ENCODE measurements around the gene CHN1. TPM values are rescaled to one million over a fixed set of nuclear protein-coding genes. Genes with fewer than 3 reads are reported as not detected.

CHN1 gene
- total RNA-seq, 4 donors from 2014 or later: 2.7 to 6.1 (median 3.4) TPM

GRCh38 chr2:174821628-174822027 lies 183.6 kb downstream of the CHN1 start:
- intact Hi-C loops (cut with DNase I; ENCODE audit: low total_unique reads): no loop called here
- DNase-seq (ENCODE audit: low spot score in 2 of 2): no peak
- TF ChIP-seq CTCF (IDR thresholded peaks at IDR 0.05): no peak
- no peak for TF ChIP-seq POLR2A (IDR thresholded peaks at IDR 0.05)
- no peak overlapping the region for H3K4me3 ChIP-seq (ENCODE audit: low read depth, poor library complexity, severe bottlenecking)
- 87 to 90% methylated on average over 4 of the region's 4 CpGs for WGBS, 2 donors

GRCh38 chr2:174820361-174820760 lies 184.8 kb downstream of the CHN1 start:
- intact Hi-C loops (cut with DNase I; ENCODE audit: low total_unique reads): no loop called here
- WGBS, 2 donors: 81 to 95% methylated on average over 6 of the region's 6 CpGs
- no peak overlapping the region for H3K4me3 ChIP-seq (ENCODE audit: low read depth, poor library complexity, severe bottlenecking)
- no peak for TF ChIP-seq CTCF (IDR thresholded peaks at IDR 0.05)
- TF ChIP-seq POLR2A (IDR thresholded peaks at IDR 0.05): no peak
- DNase-seq (ENCODE audit: low spot score in 2 of 2): no peak

GRCh38 chr2:174815526-174815925 lies 189.7 kb downstream of the CHN1 start:
- no peak for TF ChIP-seq CTCF (IDR thresholded peaks at IDR 0.05)
- TF ChIP-seq POLR2A (IDR thresholded peaks at IDR 0.05): no peak
- intact Hi-C loops (cut with DNase I; ENCODE audit: low total_unique reads): no loop called here
- H3K4me3 ChIP-seq (ENCODE audit: low read depth, poor library complexity, severe bottlenecking): no peak overlapping the region
- DNase-seq (ENCODE audit: low spot score in 2 of 2): no peak
- WGBS, 2 donors: 37 to 56% methylated on average over 2 of the region's 2 CpGs

- 93 to 95% methylated on average over 7 of the region's 7 CpGs for WGBS, 2 donors
- intact Hi-C loops (cut with DNase I; ENCODE audit: low total_unique reads): no loop called here
- no peak for TF ChIP-seq POLR2A (IDR thresholded peaks at IDR 0.05)
- TF ChIP-seq CTCF (IDR thresholded peaks at IDR 0.05): no peak
These were observed 193.1 kb downstream of the CHN1 start for GRCh38 chr2:174812037-174812436.

GRCh38 chr2:174807931-174808330 lies 197.2 kb downstream of the CHN1 start:
- no peak for DNase-seq (ENCODE audit: low spot score in 2 of 2)
- intact Hi-C loops (cut with DNase I; ENCODE audit: low total_unique reads): no loop called here
- TF ChIP-seq CTCF (IDR thresholded peaks at IDR 0.05) (no peak), POLR2A (IDR thresholded peaks at IDR 0.05) (no peak)
- H3K4me3 ChIP-seq (ENCODE audit: low read depth, poor library complexity, severe bottlenecking): no peak overlapping the region
- 68 to 69% methylated on average over 1 of the region's 1 CpG for WGBS, 2 donors

More at GRCh38 chr2:174812037-174812436, 193.1 kb downstream of the CHN1 start:
- H3K4me3 ChIP-seq (ENCODE audit: low read depth, poor library complexity, severe bottlenecking): no peak overlapping the region
- no peak for DNase-seq (ENCODE audit: low spot score in 2 of 2)

- DNase-seq (ENCODE audit: low spot score in 2 of 2): no peak
- TF ChIP-seq POLR2A (IDR thresholded peaks at IDR 0.05): no peak
- WGBS, 2 donors: 79 to 80% methylated on average over 1 of the region's 1 CpG
- H3K4me3 ChIP-seq (ENCODE audit: low read depth, poor library complexity, severe bottlenecking): no peak overlapping the region
- intact Hi-C loops (cut with DNase I; ENCODE audit: low total_unique reads): no loop called here
These were observed 199.4 kb downstream of the CHN1 start for GRCh38 chr2:174805803-174806202.
